OCI-LY1 (cell line): Measurements from ENCODE around the gene PLXND1.

Experiments
- EZH2 ChIP-seq: fragments of 200-600 bp; sonication (generic), shearing (Covaris generic); IDR thresholded peaks from 2 replicates; pipeline ENCODE4 v1.8.0; 2017; ENCODE audit warnings: borderline replicate concordance, mixed run types, mild to moderate bottlenecking, antibody characterized with exemption, low read length, moderate library complexity, mixed read lengths
- TF ChIP-seq, protein P1 (sequence below): fragments of 200-600 bp; sonication (generic), shearing (Covaris generic); IDR thresholded peaks from 2 replicates; pipeline ENCODE4 v1.5.1; 2017; ENCODE audit warnings: mild to moderate bottlenecking, antibody characterized with exemption, low read length, moderate library complexity, mixed read lengths

GRCh38 chr3:129555616-129556357 is 50.7 kb downstream of the PLXND1 start:
- TF ChIP-seq, protein P1, sequence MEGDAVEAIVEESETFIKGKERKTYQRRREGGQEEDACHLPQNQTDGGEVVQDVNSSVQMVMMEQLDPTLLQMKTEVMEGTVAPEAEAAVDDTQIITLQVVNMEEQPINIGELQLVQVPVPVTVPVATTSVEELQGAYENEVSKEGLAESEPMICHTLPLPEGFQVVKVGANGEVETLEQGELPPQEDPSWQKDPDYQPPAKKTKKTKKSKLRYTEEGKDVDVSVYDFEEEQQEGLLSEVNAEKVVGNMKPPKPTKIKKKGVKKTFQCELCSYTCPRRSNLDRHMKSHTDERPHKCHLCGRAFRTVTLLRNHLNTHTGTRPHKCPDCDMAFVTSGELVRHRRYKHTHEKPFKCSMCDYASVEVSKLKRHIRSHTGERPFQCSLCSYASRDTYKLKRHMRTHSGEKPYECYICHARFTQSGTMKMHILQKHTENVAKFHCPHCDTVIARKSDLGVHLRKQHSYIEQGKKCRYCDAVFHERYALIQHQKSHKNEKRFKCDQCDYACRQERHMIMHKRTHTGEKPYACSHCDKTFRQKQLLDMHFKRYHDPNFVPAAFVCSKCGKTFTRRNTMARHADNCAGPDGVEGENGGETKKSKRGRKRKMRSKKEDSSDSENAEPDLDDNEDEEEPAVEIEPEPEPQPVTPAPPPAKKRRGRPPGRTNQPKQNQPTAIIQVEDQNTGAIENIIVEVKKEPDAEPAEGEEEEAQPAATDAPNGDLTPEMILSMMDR, result no peak
- no peak for TF ChIP-seq EZH2
